HT-29 (cell line): ENCODE results near the gene TTC9B. TPM values are rescaled to one million over a fixed set of nuclear protein-coding genes. Genes with fewer than 3 reads are reported as not detected.
"Not testable (repeated sequence)": the region's sequence is repeated elsewhere in the genome, so short reads cannot be mapped to it uniquely, and the experiment has no call there.

ENCODE experiments used
- DNase-seq: peaks from one replicate; pipeline ENCODE4 v3.0.0-alpha.2; 2015; ENCODE audit warnings: low spot score
- total RNA-seq: library from RNA; depleted of rRNA; stranded (reverse); fragments of >200 nt; shearing (Covaris generic); gene quantifications from 2 replicates; pipeline ENCODE4 v1.2.3, GENCODE V29; 2014; rRNA removed

Gene TTC9B
- total RNA-seq, 1 experiment from 2014 or later = 0.94 TPM

GRCh38 chr19:40170303-40170989 is 47.7 kb downstream of the TTC9B start:
- not testable (repeated sequence) for DNase-seq

- not testable (repeated sequence) for DNase-seq
These were observed 48.5 kb downstream of the TTC9B start for GRCh38 chr19:40169482-40170302.

Other genes with a start within 250 kb of the TTC9B start
- 284 and 351 TPM in 2 replicates for gene PSMC4, start 247.2 kb downstream of the TTC9B start, total RNA-seq
- not detected in 2 replicates for gene ZNF546, start 221.3 kb downstream of the TTC9B start, total RNA-seq
- gene ZNF780B, start 162.2 kb downstream of the TTC9B start, total RNA-seq = 10.2 and 11.5 TPM in 2 replicates
- gene ZNF780A, start 127.4 kb downstream of the TTC9B start, total RNA-seq = 9.3 and 11.9 TPM in 2 replicates
- 9.7 and 15.2 TPM in 2 replicates for gene MAP3K10, start 27.0 kb downstream of the TTC9B start, total RNA-seq
- gene CCNP, start 8.3 kb upstream of the TTC9B start, total RNA-seq = 0.23 and 1.2 TPM in 2 replicates
- 223 and 251 TPM in 2 replicates for gene AKT2, start 67.0 kb upstream of the TTC9B start, total RNA-seq
- 35.7 and 36.9 TPM in 2 replicates for gene C19orf47, start 130.0 kb upstream of the TTC9B start, total RNA-seq
- 156 and 178 TPM in 2 replicates for gene PLD3, start 130.3 kb upstream of the TTC9B start, total RNA-seq
- 0.10 TPM in 1 of 2 replicates, not detected in the other for gene HIPK4, start 171.8 kb upstream of the TTC9B start, total RNA-seq
- gene PRX, start 195.0 kb upstream of the TTC9B start, total RNA-seq = 1.3 and 1.8 TPM in 2 replicates
- 32.1 and 32.7 TPM in 2 replicates for gene SERTAD1, start 207.6 kb upstream of the TTC9B start, total RNA-seq
- gene SERTAD3, start 226.0 kb upstream of the TTC9B start, total RNA-seq = 23.4 and 30.6 TPM in 2 replicates
- gene BLVRB, start 247.4 kb upstream of the TTC9B start, total RNA-seq = 201 and 206 TPM in 2 replicates
- gene SPTBN4, start 248.6 kb upstream of the TTC9B start, total RNA-seq = 0.23 and 1.3 TPM in 2 replicates